Body of pancreas (tissue), 4 donors: Measurements from ENCODE around the gene L3MBTL2.

Experiments
- POLR2A ChIP-seq, 3 donors: fragments of 450-650 bp; IDR thresholded peaks; one replicate each; pipeline ENCODE4 v1.6.1; 2016; ENCODE audit warnings: antibody characterized with exemption in 3 of 3, mild to moderate bottlenecking in 2 of 3
- TF ChIP-seq, protein P1 (sequence below), 7 experiments: fragments of 450-650 bp in 4 of 7; fragments of 200-600 bp in 3 of 7; sonication (generic) in 3 of 7; IDR thresholded peaks; one replicate each; pipeline ENCODE4 v1.5.1; 2016 to 2019; ENCODE audit warnings: antibody characterized with exemption in 7 of 7

- TF ChIP-seq, protein P1, sequence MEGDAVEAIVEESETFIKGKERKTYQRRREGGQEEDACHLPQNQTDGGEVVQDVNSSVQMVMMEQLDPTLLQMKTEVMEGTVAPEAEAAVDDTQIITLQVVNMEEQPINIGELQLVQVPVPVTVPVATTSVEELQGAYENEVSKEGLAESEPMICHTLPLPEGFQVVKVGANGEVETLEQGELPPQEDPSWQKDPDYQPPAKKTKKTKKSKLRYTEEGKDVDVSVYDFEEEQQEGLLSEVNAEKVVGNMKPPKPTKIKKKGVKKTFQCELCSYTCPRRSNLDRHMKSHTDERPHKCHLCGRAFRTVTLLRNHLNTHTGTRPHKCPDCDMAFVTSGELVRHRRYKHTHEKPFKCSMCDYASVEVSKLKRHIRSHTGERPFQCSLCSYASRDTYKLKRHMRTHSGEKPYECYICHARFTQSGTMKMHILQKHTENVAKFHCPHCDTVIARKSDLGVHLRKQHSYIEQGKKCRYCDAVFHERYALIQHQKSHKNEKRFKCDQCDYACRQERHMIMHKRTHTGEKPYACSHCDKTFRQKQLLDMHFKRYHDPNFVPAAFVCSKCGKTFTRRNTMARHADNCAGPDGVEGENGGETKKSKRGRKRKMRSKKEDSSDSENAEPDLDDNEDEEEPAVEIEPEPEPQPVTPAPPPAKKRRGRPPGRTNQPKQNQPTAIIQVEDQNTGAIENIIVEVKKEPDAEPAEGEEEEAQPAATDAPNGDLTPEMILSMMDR (IDR thresholded peaks at IDR 0.05) = no peak
- TF ChIP-seq POLR2A (IDR thresholded peaks at IDR 0.05) = no peak
These were observed 62.8 kb downstream of the L3MBTL2 start for GRCh38 chr22:41267958-41268357.
